SK-N-SH (cell line): Measurements from ENCODE around the gene CDH4. TPM values are rescaled to one million over a fixed set of nuclear protein-coding genes. Genes with fewer than 3 reads are reported as not detected.

Experiments used
- CTCF ChIA-PET: fragments of 300-600, 350-600 bp; formaldehyde crosslinking; extraction: SDS; loops from one replicate; lab custom pipeline; 2021; lab: Yijun Ruan, JAX
- POLR2A ChIA-PET: fragments of 350-600 bp; sonication (Branson Sonifier 250); formaldehyde crosslinking; extraction: SDS; loops from one replicate; lab custom pipeline; 2020; ENCODE audit warnings: antibody characterized with exemption, inconsistent platforms; lab: Yijun Ruan, JAX
- DNase-seq: peaks from one replicate; pipeline ENCODE4 v3.0.0; 2012
- H2AFZ ChIP-seq: fragments of 200-600 bp; sonication (generic); 2 replicates; pipeline ENCODE4 v1.8.1; 2016; ENCODE audit warnings: antibody characterized with exemption, mild to moderate bottlenecking, low read depth
- H3F3A ChIP-seq: fragments of 200-600 bp; sonication (generic); replicated peaks from 2 replicates; pipeline ENCODE3; 2016; ENCODE audit warnings: antibody characterized with exemption, mild to moderate bottlenecking; ENCODE audit not compliant: insufficient read depth
- H3K27ac ChIP-seq, 2 experiments: fragments of 200-500 bp in 1 of 2; fragments of 200-600 bp in 1 of 2; sonication (Bioruptor generic) in 1 of 2; sonication (generic), shearing (Covaris generic) in 1 of 2; 2 replicates each; pipeline versions ENCODE4 v1.5.1 to v1.6.1; 2014 to 2016; ENCODE audit warnings: low read depth in 2 of 2, inconsistent platforms in 1 of 2, low read length in 1 of 2, mild to moderate bottlenecking in 1 of 2, mixed read lengths in 1 of 2
- H3K27me3 ChIP-seq: fragments of 200-600 bp; sonication (generic), shearing (Covaris generic); 2 replicates; pipeline ENCODE4 v1.6.1; 2016; ENCODE audit warnings: mixed run types; ENCODE audit not compliant: insufficient read depth
- H3K36me3 ChIP-seq, 2 experiments: fragments of 200-500 bp in 1 of 2; fragments of 200-600 bp in 1 of 2; sonication (Bioruptor generic) in 1 of 2; sonication (generic) in 1 of 2; replicated peaks in 1 of 2; 2 replicates each; pipeline versions ENCODE3 to v1.5.1; 2014 to 2016; ENCODE audit warnings: low read length in 1 of 2, mild to moderate bottlenecking in 1 of 2; ENCODE audit not compliant: insufficient read depth in 2 of 2, control insufficient read depth in 1 of 2
- H3K4me1 ChIP-seq, 2 experiments: fragments of 200-500 bp in 1 of 2; fragments of 200-600 bp in 1 of 2; sonication (Bioruptor generic) in 1 of 2; sonication (generic), shearing (Covaris generic) in 1 of 2; 2 replicates each; pipeline versions ENCODE4 v1.5.1 to v1.6.1; 2014 to 2016; ENCODE audit warnings: low read depth in 1 of 2, low read length in 1 of 2, mixed run types in 1 of 2; ENCODE audit not compliant: insufficient read depth in 2 of 2, control insufficient read depth in 1 of 2
- H3K4me2 ChIP-seq: fragments of 200-600 bp; sonication (generic), shearing (Covaris generic); 2 replicates; pipeline ENCODE4 v1.6.1; 2017; ENCODE audit warnings: mixed run types
- H3K4me3 ChIP-seq, 2 experiments: fragments of 200-500 bp in 1 of 2; fragments of 200-600 bp in 1 of 2; sonication (Bioruptor generic) in 1 of 2; sonication (generic), shearing (Covaris generic) in 1 of 2; 2 replicates each; pipeline versions ENCODE4 v1.5.1 to v1.8.1; 2014 to 2016; ENCODE audit warnings: low read depth in 2 of 2, inconsistent platforms in 1 of 2, low read length in 1 of 2, mild to moderate bottlenecking in 1 of 2, mixed read lengths in 1 of 2, moderate library complexity in 1 of 2
- H3K79me2 ChIP-seq: fragments of 200-600 bp; sonication (generic); 2 replicates; pipeline ENCODE4 v1.8.1; 2017; ENCODE audit warnings: mild to moderate bottlenecking; ENCODE audit not compliant: insufficient read depth
- H3K9ac ChIP-seq: fragments of 200-600 bp; sonication (generic); 2 replicates; pipeline ENCODE4 v1.6.1; 2017; ENCODE audit warnings: mixed run types
- H3K9me2 ChIP-seq: fragments of 200-600 bp; sonication (generic); 2 replicates; pipeline ENCODE4 v1.6.1; 2017; ENCODE audit warnings: mixed run types
- H3K9me3 ChIP-seq: fragments of 200-600 bp; sonication (generic); 2 replicates; pipeline ENCODE4 v1.6.1; 2017; ENCODE audit warnings: mixed run types, mild to moderate bottlenecking, moderate library complexity
- H4K20me1 ChIP-seq: fragments of 200-600 bp; sonication (generic); 2 replicates; pipeline ENCODE4 v1.6.1; 2017; ENCODE audit warnings: mild to moderate bottlenecking, mixed run types; ENCODE audit not compliant: insufficient read depth
- FOSL2 ChIP-seq: IDR thresholded peaks from 2 replicates; pipeline ENCODE4 v1.4.0; 2012; ENCODE audit warnings: low read depth, mild to moderate bottlenecking, moderate library complexity, borderline replicate concordance
- FOXJ3 ChIP-seq: sonication (generic); formaldehyde crosslinking; IDR thresholded peaks from 2 replicates; pipeline ENCODE4 v1.5.1; 2020; ENCODE audit warnings: mild to moderate bottlenecking, missing genetic modification reagents
- FOXM1 ChIP-seq: IDR thresholded peaks from 2 replicates; pipeline ENCODE4 v1.4.0; 2012; ENCODE audit warnings: low read depth, mild to moderate bottlenecking
- POLR2AphosphoS5 ChIP-seq: IDR thresholded peaks from 2 replicates; pipeline ENCODE4 v1.6.1; 2012; ENCODE audit warnings: low read depth, low read length
- TEAD4 ChIP-seq: IDR thresholded peaks from 2 replicates; pipeline ENCODE4 v1.4.0; 2012; ENCODE audit warnings: mild to moderate bottlenecking, borderline replicate concordance; ENCODE audit not compliant: insufficient read depth
- WGBS: methylation state at CpG from one replicate; pipeline ENCODE4 v1.1.6; 2017; ENCODE audit warnings: low lambda C conversion rate; 5-methylcytosine and 5-hydroxymethylcytosine counted together
- polyA plus RNA-seq, 3 experiments: library from polyadenylated mRNA; depleted of rRNA; stranded (reverse); fragments of >200 nt; gene quantifications; 2 replicates each; pipeline ENCODE4 v1.2.3, GENCODE V29; 2012
- TF ChIP-seq, protein P1 (sequence below): IDR thresholded peaks from 2 replicates; pipeline ENCODE4 v1.4.0; 2012; ENCODE audit warnings: low read depth, borderline replicate concordance
- TF ChIP-seq, protein P2 (sequence below): IDR thresholded peaks from 2 replicates; pipeline ENCODE4; 2012
- TF ChIP-seq, protein P3 (sequence below): IDR thresholded peaks from 2 replicates; pipeline ENCODE4 v1.4.0; 2012; ENCODE audit warnings: low read depth
- TF ChIP-seq, protein P4 (sequence below): fragments of 200-600 bp; sonication (generic); IDR thresholded peaks from 2 replicates; pipeline ENCODE4 v1.6.1; 2017; ENCODE audit warnings: antibody characterized with exemption, mild to moderate bottlenecking, moderate library complexity

The CDH4 gene
- polyA plus RNA-seq, 1 of the 3 experiments (the other 2 are of a cell fraction), result not detected

DNA sequence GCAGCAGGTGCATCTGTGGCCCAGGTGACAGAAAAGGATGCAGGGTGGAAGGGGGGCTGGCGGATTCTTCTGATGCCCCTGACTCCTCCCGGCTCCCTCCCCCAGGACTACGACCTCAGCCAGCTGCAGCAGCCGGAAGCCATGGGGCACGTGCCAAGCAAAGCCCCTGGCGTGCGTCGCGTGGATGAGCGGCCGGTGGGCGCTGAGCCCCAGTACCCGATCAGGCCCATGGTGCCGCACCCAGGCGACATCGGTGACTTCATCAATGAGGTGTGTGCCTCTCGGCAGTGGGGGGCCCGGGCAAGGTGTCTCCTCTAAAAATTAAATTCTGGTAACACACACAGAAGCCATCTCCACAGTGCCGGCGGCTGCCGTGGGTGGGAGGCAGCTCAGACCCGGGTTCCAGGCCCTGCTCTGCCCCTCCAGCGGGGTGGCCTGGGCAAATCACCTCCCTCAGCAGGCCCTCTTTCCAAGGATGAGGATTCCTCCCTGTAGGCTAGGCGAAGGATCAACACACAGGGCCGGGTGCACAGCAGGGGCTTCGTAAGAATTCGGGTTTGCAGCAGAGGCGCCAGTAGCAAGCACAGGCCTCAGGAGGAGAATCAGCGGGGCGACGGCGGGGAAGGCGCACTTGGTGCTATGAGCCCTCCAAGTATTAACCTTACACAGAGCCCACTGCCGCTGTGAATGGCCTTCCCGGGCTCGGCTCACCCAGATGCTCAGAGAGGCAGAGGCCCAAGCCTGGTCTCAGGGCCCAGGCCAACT, 682.1 kb downstream of the CDH4 start:
- TF ChIP-seq, protein P1, sequence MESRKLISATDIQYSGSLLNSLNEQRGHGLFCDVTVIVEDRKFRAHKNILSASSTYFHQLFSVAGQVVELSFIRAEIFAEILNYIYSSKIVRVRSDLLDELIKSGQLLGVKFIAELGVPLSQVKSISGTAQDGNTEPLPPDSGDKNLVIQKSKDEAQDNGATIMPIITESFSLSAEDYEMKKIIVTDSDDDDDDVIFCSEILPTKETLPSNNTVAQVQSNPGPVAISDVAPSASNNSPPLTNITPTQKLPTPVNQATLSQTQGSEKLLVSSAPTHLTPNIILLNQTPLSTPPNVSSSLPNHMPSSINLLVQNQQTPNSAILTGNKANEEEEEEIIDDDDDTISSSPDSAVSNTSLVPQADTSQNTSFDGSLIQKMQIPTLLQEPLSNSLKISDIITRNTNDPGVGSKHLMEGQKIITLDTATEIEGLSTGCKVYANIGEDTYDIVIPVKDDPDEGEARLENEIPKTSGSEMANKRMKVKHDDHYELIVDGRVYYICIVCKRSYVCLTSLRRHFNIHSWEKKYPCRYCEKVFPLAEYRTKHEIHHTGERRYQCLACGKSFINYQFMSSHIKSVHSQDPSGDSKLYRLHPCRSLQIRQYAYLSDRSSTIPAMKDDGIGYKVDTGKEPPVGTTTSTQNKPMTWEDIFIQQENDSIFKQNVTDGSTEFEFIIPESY, result no peak
- TF ChIP-seq, protein P2, sequence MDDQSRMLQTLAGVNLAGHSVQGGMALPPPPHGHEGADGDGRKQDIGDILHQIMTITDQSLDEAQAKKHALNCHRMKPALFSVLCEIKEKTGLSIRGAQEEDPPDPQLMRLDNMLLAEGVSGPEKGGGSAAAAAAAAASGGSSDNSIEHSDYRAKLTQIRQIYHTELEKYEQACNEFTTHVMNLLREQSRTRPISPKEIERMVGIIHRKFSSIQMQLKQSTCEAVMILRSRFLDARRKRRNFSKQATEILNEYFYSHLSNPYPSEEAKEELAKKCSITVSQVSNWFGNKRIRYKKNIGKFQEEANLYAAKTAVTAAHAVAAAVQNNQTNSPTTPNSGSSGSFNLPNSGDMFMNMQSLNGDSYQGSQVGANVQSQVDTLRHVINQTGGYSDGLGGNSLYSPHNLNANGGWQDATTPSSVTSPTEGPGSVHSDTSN, result no peak
- TF ChIP-seq FOSL2 (no peak), FOXJ3 (CRISPR knock-in tag) (no peak)
- no peaks in the 10 kb centered on the region for H3K9me3 ChIP-seq
- no peak overlapping the region for H3K9ac ChIP-seq
- 78% methylated on average over 17 of the region's 36 CpGs for WGBS
- H3K27ac ChIP-seq, result no peak overlapping the region
- no peaks in the 10 kb centered on the region for H3K27me3 ChIP-seq
- no peaks in the 10 kb centered on the region for H3K79me2 ChIP-seq
- CTCF ChIA-PET, result no interaction called here
- no peaks in the 10 kb centered on the region for H3K36me3 ChIP-seq
- H4K20me1 ChIP-seq, result no peaks in the 10 kb centered on the region
- DNase-seq, result no peak
- H2AFZ ChIP-seq, result no peak overlapping the region
- H3K4me3 ChIP-seq, result no peak overlapping the region
- H3F3A ChIP-seq, result no peaks in the 10 kb centered on the region
- POLR2A ChIA-PET, result no interaction called here
- no peaks in the 10 kb centered on the region for H3K4me1 ChIP-seq
- H3K9me2 ChIP-seq, result no peaks in the 10 kb centered on the region
- H3K4me2 ChIP-seq, result no peak overlapping the region

DNA sequence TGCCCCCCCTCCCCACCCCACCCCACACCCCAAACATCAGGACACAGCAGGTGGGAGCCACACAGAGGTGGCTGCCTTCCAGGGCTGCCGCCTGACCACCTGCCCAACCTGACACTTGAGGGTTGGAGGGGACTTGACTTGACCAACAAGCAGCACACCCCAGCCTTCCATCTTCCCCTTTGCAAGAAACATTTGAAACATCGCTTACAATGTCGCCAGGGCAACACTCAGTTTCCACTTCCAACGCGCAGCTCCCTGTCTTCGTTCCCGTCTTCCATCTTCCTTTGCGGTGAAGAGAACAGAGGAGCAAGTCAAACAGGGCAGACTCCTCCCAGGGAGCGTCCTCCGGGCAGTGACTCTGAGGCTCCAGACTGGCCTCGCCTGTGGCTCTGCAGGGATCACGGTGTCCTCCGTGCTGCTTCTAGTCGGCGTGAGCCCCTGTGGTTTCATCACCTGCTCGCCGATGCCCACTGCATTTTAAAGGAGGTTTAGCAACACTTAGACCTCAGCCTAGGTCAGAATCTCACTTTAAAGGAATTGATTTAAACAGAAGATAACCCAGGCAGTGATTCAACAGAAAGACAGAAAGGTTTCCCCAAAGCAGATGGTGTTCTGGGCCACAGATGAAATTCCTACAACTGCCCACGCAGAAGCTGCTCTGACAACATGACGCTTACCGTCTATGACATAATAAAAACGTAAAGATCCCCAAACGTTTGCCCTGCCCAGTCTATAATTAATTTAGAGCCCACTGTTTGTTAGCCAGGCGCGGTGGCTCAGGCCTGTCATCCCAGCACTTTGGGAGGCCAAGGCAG, 682.9 kb downstream of the CDH4 start:
- Histone ChIP-seq H3K27me3 (no peaks in the 10 kb centered on the region), H3K9ac (no peak overlapping the region), H3K9me2 (no peaks in the 10 kb centered on the region), H3K4me2 (no peak overlapping the region), H4K20me1 (no peaks in the 10 kb centered on the region), H3F3A (no peaks in the 10 kb centered on the region), H3K4me3 (no peak overlapping the region), H3K4me1 (no peaks in the 10 kb centered on the region), H3K36me3 (no peaks in the 10 kb centered on the region), H3K9me3 (no peaks in the 10 kb centered on the region), H3K79me2 (no peaks in the 10 kb centered on the region), H3K27ac (no peak overlapping the region), H2AFZ (no peak overlapping the region)
- ChIA-PET POLR2A (no interaction called here), CTCF (no interaction called here)
- no peak for DNase-seq
- 76% methylated on average over 23 of the region's 24 CpGs for WGBS
- TF ChIP-seq POLR2AphosphoS5 (no peak), FOXM1 (no peak), TEAD4 (no peak)
- TF ChIP-seq, protein P3, sequence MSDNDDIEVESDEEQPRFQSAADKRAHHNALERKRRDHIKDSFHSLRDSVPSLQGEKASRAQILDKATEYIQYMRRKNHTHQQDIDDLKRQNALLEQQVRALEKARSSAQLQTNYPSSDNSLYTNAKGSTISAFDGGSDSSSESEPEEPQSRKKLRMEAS, result no peak
- TF ChIP-seq, protein P4, sequence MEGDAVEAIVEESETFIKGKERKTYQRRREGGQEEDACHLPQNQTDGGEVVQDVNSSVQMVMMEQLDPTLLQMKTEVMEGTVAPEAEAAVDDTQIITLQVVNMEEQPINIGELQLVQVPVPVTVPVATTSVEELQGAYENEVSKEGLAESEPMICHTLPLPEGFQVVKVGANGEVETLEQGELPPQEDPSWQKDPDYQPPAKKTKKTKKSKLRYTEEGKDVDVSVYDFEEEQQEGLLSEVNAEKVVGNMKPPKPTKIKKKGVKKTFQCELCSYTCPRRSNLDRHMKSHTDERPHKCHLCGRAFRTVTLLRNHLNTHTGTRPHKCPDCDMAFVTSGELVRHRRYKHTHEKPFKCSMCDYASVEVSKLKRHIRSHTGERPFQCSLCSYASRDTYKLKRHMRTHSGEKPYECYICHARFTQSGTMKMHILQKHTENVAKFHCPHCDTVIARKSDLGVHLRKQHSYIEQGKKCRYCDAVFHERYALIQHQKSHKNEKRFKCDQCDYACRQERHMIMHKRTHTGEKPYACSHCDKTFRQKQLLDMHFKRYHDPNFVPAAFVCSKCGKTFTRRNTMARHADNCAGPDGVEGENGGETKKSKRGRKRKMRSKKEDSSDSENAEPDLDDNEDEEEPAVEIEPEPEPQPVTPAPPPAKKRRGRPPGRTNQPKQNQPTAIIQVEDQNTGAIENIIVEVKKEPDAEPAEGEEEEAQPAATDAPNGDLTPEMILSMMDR, result no peak
